K562 (cell line): Measurements from ENCODE around the gene NMRK2. TPM values are rescaled to one million over a fixed set of nuclear protein-coding genes. Genes with fewer than 3 reads are reported as not detected.

Experiments used
- BRF2 ChIP-seq: IDR thresholded peaks from 3 replicates; pipeline ENCODE4 v1.6.1; 2011; ENCODE audit warnings: borderline replicate concordance, mild to moderate bottlenecking; ENCODE audit not compliant: insufficient read length, insufficient read depth
- CBX5 ChIP-seq: IDR thresholded peaks from 2 replicates; pipeline ENCODE4 v1.6.1; 2014; ENCODE audit warnings: low read depth, borderline replicate concordance
- E2F3 ChIP-seq: fragments of 250-450 bp; sonication (Bioruptor Pico); IDR thresholded peaks from 2 replicates; pipeline ENCODE4 v1.4.0; 2020; ENCODE audit warnings: mild to moderate bottlenecking
- HNRNPH1 ChIP-seq: fragments of 200-400 bp; formaldehyde crosslinking; optimal IDR thresholded peaks from 2 replicates; pipeline ENCODE3; 2017; ENCODE audit warnings: low read depth, mild to moderate bottlenecking, low read length, moderate library complexity
- HNRNPL ChIP-seq: fragments of 200-400 bp; formaldehyde crosslinking; IDR thresholded peaks from 2 replicates; pipeline ENCODE4 v1.6.1; 2017; ENCODE audit warnings: low read depth, mild to moderate bottlenecking, low read length
- KAT7 ChIP-seq: sonication (generic); formaldehyde crosslinking; IDR thresholded peaks from 2 replicates; pipeline ENCODE4 v1.8.0; 2022; ENCODE audit warnings: missing genetic modification reagents, mild to moderate bottlenecking, borderline replicate concordance
- MGA ChIP-seq: fragments of 450-650 bp; IDR thresholded peaks from 2 replicates; pipeline ENCODE4 v1.6.1; 2016; ENCODE audit warnings: mild to moderate bottlenecking, moderate library complexity
- NR2F6 ChIP-seq: fragments of 450-650 bp; formaldehyde crosslinking; IDR thresholded peaks from 2 replicates; pipeline ENCODE4 v1.4.0; 2020; ENCODE audit warnings: mild to moderate bottlenecking
- SRF ChIP-seq, 2 experiments: fragments of 250-450, 450-650 bp in 1 of 2; sonication (Bioruptor Pico) in 1 of 2; sonication (generic) in 1 of 2; formaldehyde crosslinking; IDR thresholded peaks; 2 replicates each; pipeline versions ENCODE4 v1.5.0 to v1.5.1; 2020 to 2022; ENCODE audit warnings: mild to moderate bottlenecking in 1 of 2, missing genetic modification reagents in 1 of 2
- SUPT5H ChIP-seq: fragments of 450-650 bp; IDR thresholded peaks from 2 replicates; pipeline ENCODE4 v1.6.1; 2016
- TAF7 ChIP-seq: fragments of 450-650 bp; IDR thresholded peaks from 2 replicates; pipeline ENCODE4 v1.6.1; 2016; ENCODE audit warnings: missing genetic modification characterization, missing compliant biosample characterization
- TCF3 ChIP-seq: sonication (generic); formaldehyde crosslinking; IDR thresholded peaks from 2 replicates; pipeline ENCODE4 v1.4.0; 2020; ENCODE audit warnings: mild to moderate bottlenecking, missing genetic modification reagents
- ZNF282 ChIP-seq: sonication (generic); formaldehyde crosslinking; IDR thresholded peaks from 2 replicates; pipeline ENCODE4 v1.8.1; 2023; ENCODE audit warnings: missing genetic modification reagents
- polyA plus RNA-seq, 8 experiments: library from polyadenylated mRNA; depleted of rRNA in 4 of 8; stranded (reverse) in 5 of 8; unstranded in 3 of 8; fragments of >200 nt; fragmentation: Nextera tagmentation in 2 of 8; fragmentation: Illumina TruSeq in 1 of 8; extraction: Ambion mirVana in 2 of 8; extraction: Trizol in 1 of 8; gene quantifications; 2 replicates each; pipeline versions ENCODE4 v1.2.1 to v1.2.3, GENCODE V29; 2011 to 2014; ENCODE audit warnings: inconsistent platforms in 1 of 8, missing spikeins in 1 of 8
- total RNA-seq, 7 experiments: library from RNA; depleted of rRNA in 6 of 7; stranded (reverse); fragments of >200 nt in 6 of 7; fragmentation: Illumina TruSeq in 2 of 7; extraction: Trizol in 2 of 7; gene quantifications; 2 replicates each; pipeline versions ENCODE4 v1.2.1 to v1.2.3, GENCODE V29; 2011 to 2021; ENCODE audit warnings: low replicate concordance in 1 of 7
- TF ChIP-seq, protein P1 (sequence below): sonication (generic); formaldehyde crosslinking; IDR thresholded peaks from 2 replicates; pipeline ENCODE4 v1.8.1; 2022; ENCODE audit warnings: missing genetic modification reagents

NMRK2 gene
- total and polyA plus RNA-seq, 9 of the 15 experiments (the other 6 are each of a cell fraction or from before 2014, with no cell fraction given), result not detected

DNA sequence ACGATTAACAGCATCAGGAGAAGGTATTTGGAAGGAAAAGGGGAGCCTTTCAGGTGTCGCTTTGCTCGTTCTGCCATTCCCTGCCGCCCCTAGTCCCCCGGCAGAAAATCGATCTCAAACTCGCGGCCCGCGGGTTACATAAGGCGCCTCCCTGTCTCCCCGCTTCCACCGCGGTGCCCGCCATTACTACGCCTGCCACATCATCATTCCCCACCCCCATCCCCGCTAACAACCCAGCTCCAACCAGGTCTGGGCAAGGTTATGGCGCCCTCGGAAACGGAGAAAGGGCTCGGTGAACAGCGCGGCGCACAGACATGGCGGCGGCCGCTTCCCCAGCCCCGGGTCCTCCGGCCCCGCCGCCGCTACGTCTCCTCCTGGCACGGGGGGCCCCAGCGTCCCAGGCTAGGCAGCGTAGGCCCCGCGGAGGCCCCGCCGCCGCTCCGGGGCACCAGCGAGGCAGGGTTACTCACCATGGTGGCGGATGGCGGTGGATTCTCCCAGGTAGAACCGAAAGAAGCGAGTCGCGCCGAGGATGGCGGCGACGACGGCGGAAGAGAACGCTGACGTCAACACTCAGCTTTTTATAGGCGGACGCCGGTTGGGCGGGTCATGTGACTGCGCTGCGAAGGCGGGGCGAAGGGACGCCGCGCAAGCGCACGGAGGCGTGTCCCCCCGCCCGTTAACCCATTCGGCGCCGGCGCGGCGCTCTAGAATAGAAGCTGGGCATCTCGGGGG is 52.2 kb downstream of the NMRK2 start, which contains the start of gene EEF2 (continued):
- TF ChIP-seq MGA (no peak), TAF7 (tag) (peak; percentile 100), BRF2 (no peak), ZNF282 (CRISPR knock-in tag) (peak; percentile 96), HNRNPH1 (no peak), SUPT5H (peak; percentile 100), CBX5 (no peak), NR2F6 (CRISPR knock-in tag) (no peak), E2F3 (CRISPR knock-in tag) (no peak), HNRNPL (0 out of 2 replicates have a peak, but pooled peaks have one; percentile 73), KAT7 (CRISPR knock-in tag) (peak; percentile 82; the same call in 1 of the 2 replicates), TCF3 (CRISPR knock-in tag) (peak; percentile 39; the same call in 1 of the 2 replicates), SRF (CRISPR knock-in tag; IDR thresholded peaks at IDR 0.05) (peak in 1 of 2 experiments; percentile 43; a peak in 2 of 4 replicates)
- TF ChIP-seq, protein P1, sequence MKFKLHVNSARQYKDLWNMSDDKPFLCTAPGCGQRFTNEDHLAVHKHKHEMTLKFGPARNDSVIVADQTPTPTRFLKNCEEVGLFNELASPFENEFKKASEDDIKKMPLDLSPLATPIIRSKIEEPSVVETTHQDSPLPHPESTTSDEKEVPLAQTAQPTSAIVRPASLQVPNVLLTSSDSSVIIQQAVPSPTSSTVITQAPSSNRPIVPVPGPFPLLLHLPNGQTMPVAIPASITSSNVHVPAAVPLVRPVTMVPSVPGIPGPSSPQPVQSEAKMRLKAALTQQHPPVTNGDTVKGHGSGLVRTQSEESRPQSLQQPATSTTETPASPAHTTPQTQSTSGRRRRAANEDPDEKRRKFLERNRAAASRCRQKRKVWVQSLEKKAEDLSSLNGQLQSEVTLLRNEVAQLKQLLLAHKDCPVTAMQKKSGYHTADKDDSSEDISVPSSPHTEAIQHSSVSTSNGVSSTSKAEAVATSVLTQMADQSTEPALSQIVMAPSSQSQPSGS (CRISPR knock-in tag), result peak; percentile 95
